GM19397 (cell line): Measurements from ENCODE around the gene CTNNBL1.
"Not testable (repeated sequence)": the region's sequence is repeated elsewhere in the genome, so short reads cannot be mapped to it uniquely, and the experiment has no call there.

Experiments used
- ATAC-seq: cut with Tn5 transposase; IDR thresholded peaks from one replicate; pipeline ENCODE4 v1.9.1; 2021; ENCODE audit warnings: mild to moderate bottlenecking, moderate library complexity; ENCODE audit not compliant: unreplicated experiment

The CTNNBL1 gene

GRCh38 chr20:37677969-37678861 lies 15.6 kb upstream of the CTNNBL1 start:
- ATAC-seq, result no peak

GRCh38 chr20:37679751-37680150 lies 14.1 kb upstream of the CTNNBL1 start:
- not testable (repeated sequence) for ATAC-seq

- no peak for ATAC-seq
Measured at GRCh38 chr20:37680420-37680819, 13.4 kb upstream of the CTNNBL1 start.

- no peak for ATAC-seq
Measured at GRCh38 chr20:37681384-37682112, 12.3 kb upstream of the CTNNBL1 start.

GRCh38 chr20:37683146-37683545 lies 10.7 kb upstream of the CTNNBL1 start:
- ATAC-seq, result not testable (repeated sequence)

- no peak for ATAC-seq
Measured at GRCh38 chr20:37686762-37687477, 6.9 kb upstream of the CTNNBL1 start.

GRCh38 chr20:37687478-37687805 lies 6.4 kb upstream of the CTNNBL1 start:
- no peak for ATAC-seq

GRCh38 chr20:37688093-37688492 lies 5.7 kb upstream of the CTNNBL1 start:
- ATAC-seq, result no peak

- ATAC-seq, result no peak
Measured at GRCh38 chr20:37690626-37691369, 3.0 kb upstream of the CTNNBL1 start.

GRCh38 chr20:37692459-37693166 lies 1.2 kb upstream of the CTNNBL1 start:
- ATAC-seq, result no peak

- ATAC-seq, result no peak
Measured at GRCh38 chr20:37693242-37693634, 592 bp upstream of the CTNNBL1 start.

GRCh38 chr20:37695684-37696342 lies 2.0 kb downstream of the CTNNBL1 start:
- ATAC-seq, result no peak

GRCh38 chr20:37697314-37697713 lies 3.5 kb downstream of the CTNNBL1 start:
- peak; percentile 40 for ATAC-seq

GRCh38 chr20:37699202-37699601 lies 5.4 kb downstream of the CTNNBL1 start:
- no peak for ATAC-seq

- no peak for ATAC-seq
Measured at GRCh38 chr20:37700301-37700700, 6.5 kb downstream of the CTNNBL1 start.

- ATAC-seq, result not testable (repeated sequence)
Measured at GRCh38 chr20:37701676-37702075, 7.8 kb downstream of the CTNNBL1 start.

- no peak for ATAC-seq
Measured at GRCh38 chr20:37702403-37703034, 8.7 kb downstream of the CTNNBL1 start.

- no peak for ATAC-seq
Measured at GRCh38 chr20:37703035-37703845, 9.4 kb downstream of the CTNNBL1 start.
